Adrenal gland (tissue), 12 donors: ENCODE measurements around the gene ACAD8. TPM values are rescaled to one million over a fixed set of nuclear protein-coding genes. Genes with fewer than 3 reads are reported as not detected.
"Not testable (repeated sequence)": the region's sequence is repeated elsewhere in the genome, so short reads cannot be mapped to it uniquely, and the experiment has no call there.

Experiments
- DNase-seq, 7 donors: peaks; one replicate each; pipeline ENCODE4 v3.0.0-alpha.2; 2019 to 2020
- H3K27ac ChIP-seq, 5 donors: fragments of 200-600 bp; sonication (generic) in 4 of 5; 1 replicate in 3 of 5; 2 replicates in 2 of 5; pipeline versions ENCODE4 v1.5.1 to v1.8.0; 2016 to 2020; ENCODE audit warnings: mild to moderate bottlenecking in 1 of 5
- H3K27me3 ChIP-seq: fragments of 200-600 bp; 2 replicates; pipeline ENCODE4 v1.8.0; 2021
- H3K36me3 ChIP-seq, 2 donors: fragments of 200-600 bp; replicated peaks in 1 of 2; 1 replicate in 1 of 2; 2 replicates in 1 of 2; pipeline versions ENCODE4 v1.5.1 to v1.8.0; 2018 to 2022
- H3K4me1 ChIP-seq, 2 donors: fragments of 200-600 bp; replicated peaks in 1 of 2; 1 replicate in 1 of 2; 2 replicates in 1 of 2; pipeline versions ENCODE4 v1.5.1 to v1.8.0; 2018 to 2021
- H3K4me3 ChIP-seq, 4 donors: fragments of 200-600 bp; sonication (generic) in 3 of 4; one replicate each; pipeline ENCODE4 v1.5.1; 2016 to 2018
- H3K9me3 ChIP-seq, 3 donors: fragments of 200-600 bp; sonication (generic) in 1 of 3; replicated peaks in 1 of 3; 1 replicate in 2 of 3; 2 replicates in 1 of 3; pipeline versions ENCODE4 v1.5.1 to v1.8.0; 2016 to 2021
- CTCF ChIP-seq, 6 experiments: fragments of 450-650 bp in 4 of 6; fragments of 200-600 bp in 2 of 6; sonication (generic) in 1 of 6; IDR thresholded peaks; 1 replicate in 5 of 6; 2 replicates in 1 of 6; pipeline versions ENCODE4 v1.5.1 to v1.8.0; 2016 to 2021; ENCODE audit warnings: antibody characterized with exemption in 6 of 6, mild to moderate bottlenecking in 2 of 6, moderate library complexity in 1 of 6
- POLR2A ChIP-seq, 2 donors: fragments of 450-650 bp; IDR thresholded peaks; one replicate each; pipeline ENCODE4 v1.6.1; 2017; ENCODE audit warnings: antibody characterized with exemption in 2 of 2, mild to moderate bottlenecking in 2 of 2, moderate library complexity in 1 of 2
- WGBS, 4 donors: extraction: QIAGEN DNeasy Blood & Tissue Kit in 2 of 4; methylation state at CpG; one replicate each; pipeline versions ENCODE4 v1.1.5 to v1.1.7; 2013 to 2017; 5-methylcytosine and 5-hydroxymethylcytosine counted together
- intact Hi-C, 2 donors: fragments of 100-400 bp; cut with DNase I; formaldehyde crosslinking; loops; one replicate each; pipeline versions ENCODE4 v1.14.1 to v1.15.0; 2022 to 2023
- polyA plus RNA-seq, 3 donors: library from polyadenylated mRNA; stranded (reverse); fragments of 200-250 nt in 2 of 3; fragments of 350-450 nt in 1 of 3; fragmentation: Illumina TruSeq in 1 of 3; extraction: RNeasy Lipid Tissue Mini Kit (QIAGEN cat#74804) in 1 of 3; gene quantifications; one replicate each; pipeline ENCODE4 v1.2.3, GENCODE V29; 2013 to 2014
- total RNA-seq, 9 donors: library from RNA; depleted of rRNA in 4 of 9; stranded (reverse); fragments of >200 nt in 4 of 9; fragments of 120-200 nt in 1 of 9; fragmentation: NEBNext Ultra II Directional in 1 of 9; extraction: Animal tissue kit (Norgen Biotek cat#: 25700) in 1 of 9; gene quantifications; one replicate each; pipeline versions ENCODE4 v1.1.0 to v1.2.4, GENCODE V29; 2013 to 2023
- donor health status: healthy with polysubstance abuse.
- donor health status: Bipolar disorder and iron deficiency.
- donor health status: DM: yes; HTN: yes; CAD: no.
- donor health status: DM: no; HTN: no; CAD: no.
- donor health status: DM: no; HTN: no; CAD: no.
- donor health status: DM: yes; HTN: yes; CAD: no.

Gene ACAD8
- total and polyA plus RNA-seq, 12 donors = 22.4 to 45.0 (median 35.0) TPM

DNA sequence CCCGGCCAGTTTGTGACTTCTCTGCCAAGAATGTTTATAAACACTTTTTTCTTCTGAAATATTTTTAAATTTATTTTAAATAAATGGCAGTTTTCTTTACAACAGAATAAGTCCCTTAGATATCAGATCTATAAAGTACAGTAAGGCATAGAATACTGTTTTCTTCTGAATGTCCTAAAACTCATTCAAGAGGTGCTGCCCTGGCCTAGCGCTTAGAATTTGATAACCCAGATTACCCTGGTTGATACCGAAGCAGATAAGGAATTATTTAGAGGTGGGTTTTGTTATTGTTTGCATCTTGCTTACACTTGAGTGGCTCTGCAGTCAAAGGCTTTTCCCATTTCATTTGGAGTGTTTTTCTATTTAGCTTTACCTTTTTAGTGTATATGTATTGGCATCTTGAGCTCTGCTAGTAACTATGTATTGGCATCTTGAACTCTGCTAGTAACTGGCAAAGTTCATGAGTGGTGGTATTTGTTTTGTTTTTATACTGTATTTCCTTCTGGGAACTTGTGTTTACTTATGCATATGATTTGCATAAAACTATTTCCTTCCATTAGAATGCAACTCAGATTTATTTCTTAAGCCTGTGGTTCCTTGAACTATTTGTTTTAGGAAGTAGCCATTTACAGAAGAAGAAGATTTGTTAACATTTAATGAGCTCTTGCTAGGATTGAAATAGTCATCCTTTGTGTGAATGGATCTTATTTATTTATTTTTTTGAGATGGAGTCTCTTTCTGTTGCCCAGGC is 1.2 kb downstream of the ACAD8 start:
- 67 to 68% (median 68%) methylated on average over 3 of the region's 3 CpGs for WGBS, 4 donors
- TF ChIP-seq CTCF (IDR thresholded peaks at IDR 0.05) = no peak
- TF ChIP-seq POLR2A (IDR thresholded peaks at IDR 0.05) = no peak
- Histone ChIP-seq H3K4me3 (peak overlapping the region in 2 of 4 donors; percentile 82 to 90), H3K9me3 (no peaks in the 10 kb centered on the region), H3K27me3 (no peaks in the 10 kb centered on the region), H3K4me1 (peaks cover 7 to 21% of the 10 kb centered on the region in 2 donors), H3K27ac (no peak overlapping the region), H3K36me3 (peaks cover 0 to 32% of the 10 kb centered on the region in 2 donors)
- intact Hi-C loops = no loop called here
- DNase-seq = no peak

DNA sequence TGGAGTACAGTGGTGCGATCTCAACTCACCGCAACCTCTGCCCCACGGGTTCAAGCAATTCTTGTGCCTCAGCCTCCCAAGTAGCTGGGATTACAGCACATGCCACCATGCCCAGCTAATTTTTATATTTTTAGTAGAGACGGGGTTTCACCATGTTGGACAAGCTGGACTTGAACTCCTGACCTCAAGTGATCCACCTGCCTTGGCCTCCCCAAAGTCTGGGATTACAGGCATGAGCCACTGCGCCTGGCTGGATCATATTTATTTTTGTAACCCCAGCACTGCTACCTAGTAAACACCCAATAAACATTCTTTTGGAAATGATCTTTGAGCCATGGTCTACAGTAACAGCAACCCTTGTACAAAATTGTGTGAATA is 1.8 kb downstream of the ACAD8 start:
- H3K9me3 ChIP-seq, DNase-seq, H3K4me3 ChIP-seq, intact Hi-C loops, H3K27ac ChIP-seq, H3K27me3 ChIP-seq: not testable (repeated sequence)
- Histone ChIP-seq H3K36me3 (peaks cover 0 to 32% of the 10 kb centered on the region in 2 donors), H3K4me1 (peaks cover 7 to 21% of the 10 kb centered on the region in 2 donors)
- WGBS, 4 donors = 95 to 98% (median 97%) methylated on average over 5 of the region's 5 CpGs

DNA sequence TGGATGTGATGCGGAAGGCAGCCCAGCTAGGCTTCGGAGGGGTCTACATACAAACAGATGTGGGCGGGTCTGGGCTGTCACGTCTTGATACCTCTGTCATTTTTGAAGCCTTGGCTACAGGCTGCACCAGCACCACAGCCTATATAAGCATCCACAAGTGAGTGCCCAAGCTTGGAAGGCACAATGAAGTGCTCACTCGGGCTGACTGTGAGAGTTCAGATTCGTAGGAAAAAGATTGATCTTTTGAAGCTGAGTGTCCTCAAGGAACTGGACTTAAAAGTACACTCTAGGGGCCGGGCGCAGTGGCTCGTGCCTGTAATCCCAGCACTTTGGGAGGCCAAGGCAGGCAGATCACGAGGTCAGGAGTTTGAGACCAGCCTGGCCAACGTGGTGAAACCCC is 3.7 kb downstream of the ACAD8 start:
- Histone ChIP-seq H3K27ac (no peak overlapping the region), H3K36me3 (peaks cover 0 to 44% of the 10 kb centered on the region in 2 donors), H3K4me3 (no peak overlapping the region), H3K9me3 (no peaks in the 10 kb centered on the region), H3K4me1 (peaks cover 4 to 12% of the 10 kb centered on the region in 2 donors), H3K27me3 (no peaks in the 10 kb centered on the region)
- WGBS, 4 donors = 89 to 95% (median 94%) methylated on average over 11 of the region's 11 CpGs
- DNase-seq = no peak
- TF ChIP-seq CTCF (IDR thresholded peaks at IDR 0.05) (no peak), POLR2A (IDR thresholded peaks at IDR 0.05) (no peak)
- intact Hi-C loops = no loop called here

GRCh38 chr11:134258577-134258976 is 5.2 kb downstream of the ACAD8 start:
- Histone ChIP-seq H3K9me3 (no peaks in the 10 kb centered on the region), H3K4me3 (no peak overlapping the region), H3K27ac (no peak overlapping the region), H3K36me3 (peaks cover 0 to 59% of the 10 kb centered on the region in 2 donors), H3K4me1 (peaks cover 0 to 8% of the 10 kb centered on the region in 2 donors), H3K27me3 (no peaks in the 10 kb centered on the region)
- TF ChIP-seq POLR2A (IDR thresholded peaks at IDR 0.05) = no peak
- TF ChIP-seq CTCF (IDR thresholded peaks at IDR 0.05) = no peak
- intact Hi-C loops = no loop called here
- WGBS, 4 donors = 84 to 93% (median 88%) methylated on average over 4 of the region's 4 CpGs
- no peak for DNase-seq

DNA sequence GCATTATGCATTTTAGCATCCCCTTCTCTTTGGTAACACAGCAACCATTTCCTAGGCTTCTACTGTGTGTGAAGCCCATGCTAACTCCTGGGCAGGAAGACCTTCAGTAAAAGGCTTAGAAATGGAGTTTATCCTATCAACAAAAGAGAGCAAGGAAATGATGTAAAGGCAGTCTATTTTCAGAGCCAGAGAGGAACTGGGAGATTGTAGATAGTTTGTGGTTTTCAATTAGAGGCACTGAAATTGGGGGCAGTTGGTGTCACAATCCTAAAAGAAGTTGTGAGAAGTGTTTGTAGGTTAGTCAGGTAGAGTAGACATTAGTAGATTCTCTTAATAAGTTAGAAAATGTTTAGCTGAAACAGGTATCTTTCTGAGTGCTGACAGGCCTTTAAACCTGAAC is 7.1 kb downstream of the ACAD8 start:
- peaks cover 0 to 59% of the 10 kb centered on the region in 2 donors for H3K36me3 ChIP-seq
- no peak overlapping the region for H3K4me3 ChIP-seq
- no peaks in the 10 kb centered on the region for H3K9me3 ChIP-seq
- intact Hi-C loops = no loop called here
- no peaks in the 10 kb centered on the region for H3K27me3 ChIP-seq
- H3K27ac ChIP-seq = no peak overlapping the region
- TF ChIP-seq CTCF (IDR thresholded peaks at IDR 0.05) (no peak), POLR2A (IDR thresholded peaks at IDR 0.05) (no peak)
- H3K4me1 ChIP-seq = no peaks in the 10 kb centered on the region
- DNase-seq = no peak
